HG02870 (cell line): ENCODE data around the gene INAFM1.

Source experiments
- ATAC-seq: cut with Tn5 transposase; IDR thresholded peaks from one replicate; pipeline ENCODE4 v1.9.1; 2021; ENCODE audit warnings: mild to moderate bottlenecking, moderate library complexity; ENCODE audit not compliant: unreplicated experiment

The INAFM1 gene

DNA sequence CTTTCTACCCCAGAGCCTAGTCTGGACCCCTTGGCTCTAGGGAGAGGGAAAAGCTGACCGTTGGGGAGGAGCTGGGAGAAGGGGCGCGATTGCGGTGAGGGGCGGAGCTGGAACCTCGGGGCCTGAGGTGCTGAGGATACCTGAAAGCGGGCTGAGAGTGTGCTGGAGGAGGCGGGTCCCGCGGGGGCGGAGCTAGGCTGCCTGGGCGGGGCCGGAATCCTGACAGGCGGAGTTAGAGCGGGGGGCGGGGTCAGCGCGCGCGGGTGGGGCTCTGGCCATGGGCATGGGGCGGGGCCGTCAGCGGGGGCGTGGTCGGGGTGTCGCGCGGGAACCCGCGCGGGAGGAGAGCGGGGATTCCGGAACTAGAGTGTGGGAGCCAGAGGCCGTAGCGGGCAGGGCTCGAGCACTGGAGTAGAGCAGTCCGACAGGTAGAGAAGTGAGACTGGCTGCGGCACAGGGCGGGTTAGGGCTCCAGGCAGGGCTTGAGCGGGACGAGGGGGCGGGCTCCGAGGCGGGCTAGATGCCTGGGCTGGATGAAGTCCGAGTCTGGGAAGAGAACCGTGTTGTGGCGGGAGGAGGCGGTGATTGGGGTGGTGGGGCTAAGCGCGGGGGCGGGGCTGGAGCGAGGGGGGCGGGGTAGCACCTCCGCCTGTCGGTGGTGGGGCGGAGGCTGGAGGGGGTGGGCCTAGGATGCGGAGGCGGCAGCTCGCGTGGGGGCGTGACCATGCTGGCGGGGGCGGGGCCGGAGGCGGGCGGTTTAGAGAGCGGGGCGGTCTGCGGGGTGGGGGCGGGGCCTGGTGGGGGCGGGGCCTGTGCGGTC, at the start of gene INAFM1:
Gene INAFM1, plus strand, starts transcription at position 815 of the 820 bp plus-strand sequence. CDS start 35 bp downstream, outside the sequence.
- ATAC-seq = no peak

DNA sequence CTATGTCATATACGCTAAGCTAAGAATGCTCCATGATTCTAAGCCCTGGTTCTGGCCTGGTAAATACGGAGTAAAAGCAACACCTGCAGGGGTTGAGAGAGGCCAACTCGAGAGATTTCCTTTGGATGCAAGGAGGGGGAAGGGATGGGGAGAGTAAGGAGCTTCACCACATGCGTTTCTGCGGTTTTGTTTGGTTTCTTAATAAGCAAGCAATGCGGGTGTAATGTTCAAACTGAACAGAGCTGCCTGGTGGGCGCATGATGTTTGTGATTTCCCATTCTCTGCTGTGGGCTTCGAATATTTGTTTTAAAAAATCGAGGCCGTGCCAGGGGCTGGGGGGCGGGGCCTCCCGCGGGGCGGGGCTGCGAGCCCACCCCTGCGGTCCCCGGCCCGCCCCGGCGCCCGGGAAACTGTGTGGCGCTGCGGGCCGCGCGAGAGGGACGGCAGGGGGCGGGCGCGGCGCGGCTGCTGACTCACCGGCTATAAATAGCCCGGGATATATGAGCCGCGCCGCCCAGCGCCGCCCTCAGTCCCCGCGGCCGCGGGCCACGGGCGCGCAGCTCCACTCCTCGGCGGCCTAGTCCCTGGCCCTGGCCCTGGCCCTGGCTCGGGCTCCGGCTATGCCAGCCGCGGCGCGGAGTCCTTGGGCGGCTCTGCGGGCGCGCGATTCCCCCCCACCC, 48.8 kb upstream of the INAFM1 start:
- no peak for ATAC-seq

GRCh38 chr19:47226426-47227351, 48.0 kb upstream of the INAFM1 start:
- peak; percentile 32 for ATAC-seq

DNA sequence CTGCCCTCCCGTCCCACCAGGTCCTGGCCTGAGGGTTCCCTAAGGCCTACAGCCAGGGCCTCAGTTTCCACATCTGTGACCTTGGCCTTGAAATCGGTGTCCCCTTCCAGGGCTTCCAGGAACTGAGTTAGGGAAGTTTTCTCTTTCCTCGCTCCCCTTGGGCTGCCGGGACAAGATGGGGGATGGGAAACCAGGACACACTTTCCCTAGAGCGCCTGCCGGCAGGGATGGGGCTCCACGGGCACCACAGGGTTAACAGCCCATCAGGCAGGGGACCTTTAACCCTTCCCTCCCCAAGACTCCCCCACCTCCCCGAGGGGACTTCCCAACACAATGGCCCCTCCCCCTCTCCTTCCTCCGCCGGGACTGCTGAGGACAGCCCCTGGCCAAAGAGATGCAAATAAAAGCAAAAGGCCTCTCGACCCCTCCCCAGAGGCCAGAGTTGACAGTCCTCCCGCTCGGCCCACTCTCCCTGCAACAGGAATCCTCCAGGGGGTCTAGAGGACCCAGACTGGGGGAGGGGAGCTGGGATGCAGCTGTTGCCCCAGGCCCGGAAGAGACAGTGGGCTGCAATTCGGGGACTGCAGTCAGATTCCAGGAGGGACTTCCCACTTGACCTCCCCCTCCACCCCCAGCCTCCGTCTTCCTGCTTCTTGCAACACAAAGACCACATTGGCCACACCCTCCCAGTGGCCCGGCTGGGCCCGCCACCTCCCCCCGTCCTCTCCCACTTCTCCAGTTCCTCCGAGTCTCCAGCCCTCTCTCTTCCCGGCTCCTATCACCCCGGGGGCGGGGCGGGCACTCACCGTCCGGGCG, 47.1 kb upstream of the INAFM1 start:
- ATAC-seq = no peak

DNA sequence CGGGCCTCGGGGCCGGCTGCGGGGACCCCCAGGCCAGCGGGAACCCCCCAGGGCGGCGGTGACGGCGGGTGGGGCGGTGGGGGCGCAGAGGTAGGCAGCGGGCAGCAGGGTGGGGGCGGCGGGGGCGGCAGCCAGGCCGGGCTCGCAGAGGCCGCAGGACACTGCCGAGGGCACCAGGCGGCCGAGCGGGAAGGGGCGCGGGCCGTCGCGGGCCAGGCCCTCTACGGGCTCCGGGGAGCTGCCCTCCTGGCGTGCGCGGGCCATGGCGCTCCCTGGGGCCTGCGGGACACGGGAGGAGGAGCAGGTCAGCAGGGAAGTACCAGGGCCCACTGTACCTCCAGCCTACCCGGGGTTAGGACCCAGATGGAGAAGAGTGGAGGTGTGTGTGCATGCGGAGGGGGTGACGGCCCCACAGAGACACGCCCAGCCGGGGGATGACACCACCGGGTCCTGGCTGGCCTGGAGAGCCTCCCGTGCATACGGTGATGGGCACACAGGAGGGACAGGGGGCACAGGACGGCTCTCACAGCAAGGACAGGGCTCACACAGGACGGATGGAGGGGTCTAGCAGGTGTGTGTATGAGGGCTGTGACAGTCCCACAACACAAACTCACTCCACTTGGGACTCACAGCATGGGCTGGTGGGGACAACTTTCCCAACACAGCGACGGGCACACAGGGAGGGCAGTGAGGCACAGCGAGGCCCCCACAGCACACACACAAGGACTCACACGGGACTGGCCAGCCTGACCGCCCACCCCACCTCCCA, 46.3 kb upstream of the INAFM1 start:
- ATAC-seq = no peak

DNA sequence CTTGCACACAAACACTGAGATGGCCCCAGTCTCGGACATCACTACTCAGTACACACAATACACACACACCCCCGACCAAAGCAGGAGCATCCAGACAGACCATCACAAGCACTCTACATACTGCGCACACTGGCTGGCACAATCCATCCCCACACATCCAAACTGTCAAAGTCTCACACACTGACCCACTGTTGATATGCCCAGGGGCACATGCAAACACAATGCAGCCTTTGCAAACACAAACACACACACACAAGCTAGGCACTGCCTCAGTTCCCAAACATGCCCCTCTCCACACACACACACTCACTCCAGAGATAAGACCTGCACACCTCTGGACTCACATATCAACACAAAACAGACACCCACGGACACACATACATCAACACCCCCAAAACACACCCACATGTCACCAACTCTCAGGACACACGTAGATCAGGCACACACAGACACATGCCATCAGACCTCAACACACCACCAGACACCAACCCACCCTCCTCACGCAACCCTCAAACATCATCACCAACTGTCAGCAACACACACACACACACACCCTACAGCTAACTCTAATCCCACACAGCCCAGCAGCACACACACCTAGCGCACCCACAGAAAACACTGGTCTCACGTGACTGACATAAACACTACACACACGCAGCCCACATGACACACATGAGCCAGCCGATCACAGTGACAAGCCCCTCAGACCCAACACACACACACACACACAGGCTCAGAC, 45.6 kb upstream of the INAFM1 start:
- ATAC-seq = no peak

DNA sequence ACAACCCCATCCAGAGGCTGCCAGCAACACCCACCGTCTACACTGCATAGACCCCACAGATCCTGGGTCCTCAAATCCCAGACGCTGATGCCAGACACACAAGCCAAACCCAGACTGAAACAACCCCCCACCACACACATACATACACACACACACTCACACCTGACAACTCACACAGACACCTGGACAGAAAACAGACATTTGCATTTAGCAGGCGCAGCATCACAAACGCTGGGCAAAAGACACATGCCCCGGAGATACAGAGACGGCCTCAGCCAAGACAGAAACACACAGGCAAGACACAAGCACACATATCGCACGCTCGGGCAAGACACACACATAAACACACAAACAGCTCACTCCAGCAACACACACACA, 45.0 kb upstream of the INAFM1 start:
- ATAC-seq = no peak

GRCh38 chr19:47230054-47230920, 44.4 kb upstream of the INAFM1 start:
- no peak for ATAC-seq

DNA sequence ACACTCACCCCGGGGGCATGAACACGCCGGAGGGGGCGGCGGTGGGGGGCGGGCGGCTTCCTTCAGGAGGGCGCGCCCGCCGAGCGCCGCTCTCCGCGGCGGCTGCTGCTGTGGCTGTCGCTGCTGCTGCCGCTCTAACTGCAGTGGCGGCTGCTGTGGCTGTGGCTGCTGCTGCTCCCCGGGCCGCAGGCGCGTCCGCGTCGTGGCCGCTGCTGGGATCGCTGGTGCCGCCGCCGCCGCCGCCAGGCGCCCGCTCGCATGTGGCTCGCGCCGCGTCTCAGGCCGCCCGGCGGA, 43.8 kb upstream of the INAFM1 start, which contains the start of gene BBC3:
Gene BBC3, minus strand, starts transcription at position 279 of the 294 bp plus-strand sequence. CDS start 2,768 bp downstream, outside the sequence.
- ATAC-seq = no peak

DNA sequence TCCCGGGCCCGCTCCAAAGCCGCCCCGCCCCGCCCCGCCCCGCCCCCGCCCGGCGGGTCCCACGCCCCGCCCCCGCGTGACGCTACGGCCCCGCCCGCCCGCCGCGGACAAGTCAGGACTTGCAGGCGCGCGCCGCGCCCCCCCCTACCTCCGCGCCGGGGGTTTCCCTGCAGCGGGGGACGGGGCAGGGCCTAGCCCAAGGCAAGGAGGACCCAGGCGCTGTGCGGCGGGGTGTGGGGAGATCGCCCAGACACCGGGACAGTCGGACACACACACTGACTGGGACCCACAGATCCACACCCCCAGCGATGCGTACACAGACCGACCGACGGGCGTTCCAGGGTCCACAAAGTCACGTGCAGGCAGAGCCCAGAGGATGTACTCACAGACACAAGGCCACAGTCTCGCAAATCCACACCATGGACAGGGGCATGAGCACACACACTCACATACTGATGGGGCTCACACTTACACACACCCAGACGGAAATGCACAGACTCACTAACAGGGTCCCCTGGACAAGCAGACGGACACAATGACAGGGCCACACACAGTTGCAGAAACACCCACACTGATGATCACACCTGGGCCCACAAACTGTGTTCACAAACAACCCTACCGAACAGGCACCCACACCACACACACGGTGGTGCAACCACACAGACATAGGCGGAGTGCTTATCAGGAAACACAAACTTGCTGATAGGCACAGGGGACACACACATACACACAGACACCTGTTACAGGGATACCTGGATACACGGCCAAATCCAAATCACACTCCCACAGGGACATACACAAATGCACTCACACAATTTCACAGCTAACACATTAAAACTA, 43.2 kb upstream of the INAFM1 start:
- no peak for ATAC-seq

DNA sequence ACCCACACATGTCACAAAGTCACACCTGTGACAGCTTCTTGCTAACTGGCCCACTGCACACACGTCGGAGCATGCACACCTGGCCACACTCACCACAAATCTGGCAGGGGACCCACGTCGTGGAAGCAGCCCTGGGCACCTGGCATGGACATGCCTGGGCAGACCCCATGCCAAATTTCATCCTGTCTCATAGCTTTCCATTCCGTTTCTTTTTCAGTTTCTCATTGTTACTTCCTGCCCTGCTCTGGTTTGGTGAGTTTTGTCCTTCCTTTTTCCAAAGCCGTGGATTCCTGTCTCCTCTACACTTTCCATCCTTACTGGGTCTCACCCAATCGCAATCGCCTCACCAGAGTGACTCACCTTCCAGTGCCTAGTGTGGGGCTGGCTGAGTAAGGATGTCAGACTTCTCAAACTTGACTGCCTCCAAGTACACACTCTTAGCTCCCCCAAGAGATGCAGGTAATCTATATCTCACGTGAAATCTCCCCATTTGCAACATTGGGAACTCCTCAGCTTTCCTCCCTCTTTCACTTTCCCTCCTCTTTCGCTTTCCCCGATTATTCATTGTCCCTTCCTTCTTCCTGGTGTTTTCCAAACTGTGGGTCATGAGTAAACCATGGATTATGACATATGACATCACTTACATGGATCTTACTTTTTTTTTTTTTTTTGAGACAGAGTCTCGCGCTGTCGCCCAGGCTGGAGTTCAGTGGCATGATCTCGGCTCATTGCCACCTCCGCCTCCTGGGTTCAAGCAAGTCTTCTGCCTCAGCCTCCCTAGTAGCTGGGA, 42.1 kb upstream of the INAFM1 start:
- ATAC-seq = no peak

DNA sequence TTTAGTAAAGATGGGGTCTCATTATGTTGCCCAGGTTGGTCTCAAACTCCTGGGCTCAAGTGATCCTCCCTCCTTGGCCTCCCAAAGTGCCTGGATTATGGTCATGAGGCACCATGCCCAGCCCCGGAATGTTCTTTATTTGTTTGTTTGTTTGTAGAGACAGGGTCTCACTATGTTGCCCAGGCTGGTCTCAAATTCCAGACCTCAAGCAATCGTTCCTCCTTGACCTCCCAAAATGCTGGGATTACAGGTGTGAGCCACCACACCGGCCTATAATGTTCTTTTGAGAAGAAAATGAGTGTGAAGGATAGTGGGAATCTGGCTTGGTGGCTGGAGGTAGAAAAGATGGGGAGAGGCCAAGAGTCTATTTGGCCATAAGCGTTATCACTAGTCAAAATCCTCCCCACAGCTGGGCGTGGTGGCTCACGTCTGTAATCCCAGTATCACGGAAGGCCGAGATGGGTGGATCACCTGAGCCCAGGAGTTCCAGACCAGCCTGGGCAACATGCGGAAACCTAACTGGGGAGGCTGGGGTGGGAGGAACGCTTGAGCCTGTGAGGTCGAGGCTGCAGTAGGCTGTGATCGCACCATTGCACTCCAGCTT, 38.5 kb upstream of the INAFM1 start:
- ATAC-seq = no peak

GRCh38 chr19:47239152-47239551, 35.5 kb upstream of the INAFM1 start:
- no peak for ATAC-seq

- ATAC-seq = no peak
These were observed 34.9 kb upstream of the INAFM1 start for GRCh38 chr19:47239610-47240296.

GRCh38 chr19:47240556-47240955, 34.1 kb upstream of the INAFM1 start:
- no peak for ATAC-seq
